GM23248 (cell line): ENCODE results near the gene KIF3A. TPM values are rescaled to one million over a fixed set of nuclear protein-coding genes. Genes with fewer than 3 reads are reported as not detected.

Source experiments
- DNase-seq: peaks from one replicate; pipeline ENCODE4 v3.0.0-alpha.2; 2015
- H2AFZ ChIP-seq: fragments of 200-600 bp; sonication (generic); 2 replicates; pipeline ENCODE4 v1.6.1; 2016; ENCODE audit warnings: antibody characterized with exemption
- H3F3A ChIP-seq: fragments of 200-600 bp; sonication (generic); 2 replicates; pipeline ENCODE4 v1.6.1; 2016; ENCODE audit warnings: mild to moderate bottlenecking, antibody characterized with exemption, mixed run types; ENCODE audit not compliant: insufficient read depth
- H3K27ac ChIP-seq: fragments of 200-600 bp; sonication (generic); 2 replicates; pipeline ENCODE4 v1.5.1; 2016; ENCODE audit warnings: mild to moderate bottlenecking
- H3K27me3 ChIP-seq: fragments of 200-600 bp; sonication (generic); replicated peaks from 2 replicates; pipeline ENCODE4 v1.6.1; 2016; ENCODE audit warnings: mild to moderate bottlenecking; ENCODE audit not compliant: insufficient read depth
- H3K36me3 ChIP-seq: fragments of 200-600 bp; sonication (generic); 2 replicates; pipeline ENCODE4 v1.6.1; 2016; ENCODE audit warnings: low read depth, mild to moderate bottlenecking
- H3K4me1 ChIP-seq: fragments of 200-600 bp; sonication (generic); 2 replicates; pipeline ENCODE4 v1.6.1; 2016; ENCODE audit warnings: mild to moderate bottlenecking; ENCODE audit not compliant: insufficient read depth
- H3K4me2 ChIP-seq: fragments of 200-600 bp; sonication (generic); one replicate; pipeline ENCODE4 v1.6.1; 2016; ENCODE audit warnings: mild to moderate bottlenecking; ENCODE audit not compliant: unreplicated experiment
- H3K4me3 ChIP-seq: fragments of 200-600 bp; sonication (generic); 2 replicates; pipeline ENCODE4 v1.5.1; 2016; ENCODE audit warnings: mild to moderate bottlenecking
- H3K79me2 ChIP-seq: fragments of 200-600 bp; sonication (generic); 2 replicates; pipeline ENCODE4 v1.6.1; 2016; ENCODE audit warnings: mild to moderate bottlenecking; ENCODE audit not compliant: insufficient read depth
- H3K9ac ChIP-seq: fragments of 200-600 bp; sonication (generic); 2 replicates; pipeline ENCODE4 v1.6.1; 2016; ENCODE audit warnings: mild to moderate bottlenecking
- H3K9me2 ChIP-seq: fragments of 200-600 bp; sonication (generic); 2 replicates; pipeline ENCODE4 v1.6.1; 2016; ENCODE audit warnings: mixed run types, mild to moderate bottlenecking, moderate library complexity; ENCODE audit not compliant: insufficient read depth
- H3K9me3 ChIP-seq: fragments of 200-600 bp; sonication (generic); one replicate; pipeline ENCODE4 v1.6.1; 2017; ENCODE audit warnings: low read depth
- H4K20me1 ChIP-seq: fragments of 200-600 bp; sonication (generic); 2 replicates; pipeline ENCODE4 v1.6.0; 2016; ENCODE audit not compliant: insufficient read depth
- EZH2 ChIP-seq: fragments of 200-600 bp; sonication (generic); IDR thresholded peaks from 2 replicates; pipeline ENCODE4 v1.6.1; 2018; ENCODE audit warnings: antibody characterized with exemption, mild to moderate bottlenecking; ENCODE audit not compliant: insufficient read depth, poor library complexity, severe bottlenecking
- EZH2phosphoT487 ChIP-seq: fragments of 200-600 bp; sonication (generic); IDR thresholded peaks from 2 replicates; pipeline ENCODE4 v1.6.1; 2018; ENCODE audit warnings: antibody characterized with exemption, moderate library complexity, mild to moderate bottlenecking, low read depth; ENCODE audit not compliant: insufficient read depth
- WGBS, 2 experiments: methylation state at CpG; one replicate each; pipeline ENCODE4 v1.1.6; 2015 to 2017; ENCODE audit warnings: low lambda C conversion rate in 2 of 2, low coverage in 1 of 2; ENCODE audit errors: missing lambda C conversion rate in 2 of 2; 5-methylcytosine and 5-hydroxymethylcytosine counted together
- in situ Hi-C: fragments of 300-500 bp; cut with MboI; formaldehyde crosslinking; loops from 2 replicates; pipeline ENCODE4 v1.15.0; 2020
- polyA plus RNA-seq: library from polyadenylated mRNA; unstranded; fragments of >200 nt; fragmentation: Nextera tagmentation; extraction: Ambion mirVana; gene quantifications from 2 replicates; pipeline ENCODE4 v1.2.1, GENCODE V29; 2016
- total RNA-seq: library from RNA; depleted of rRNA; stranded (reverse); fragments of >200 nt; shearing (Covaris generic); gene quantifications from 2 replicates; pipeline ENCODE4 v1.2.3, GENCODE V29; 2014

Gene KIF3A
- total and polyA plus RNA-seq, 2 experiments from 2014 or later: 6.8 to 18.8 TPM

- Histone ChIP-seq H3K4me1 (peaks cover 31% of the 10 kb centered on the region), H3K9ac (no peak overlapping the region), H3K9me2 (no peaks in the 10 kb centered on the region), H3K4me3 (no peak overlapping the region), H3F3A (peaks cover 37% of the 10 kb centered on the region), H3K4me2 (no peak overlapping the region), H2AFZ (no peak overlapping the region; the same call in 1 of the 2 replicates), H3K79me2 (no peaks in the 10 kb centered on the region), H3K36me3 (no peaks in the 10 kb centered on the region), H3K9me3 (no peaks in the 10 kb centered on the region), H3K27me3 (no peaks in the 10 kb centered on the region), H4K20me1 (no peaks in the 10 kb centered on the region), H3K27ac (no peak overlapping the region)
- TF ChIP-seq EZH2 (no peak), EZH2phosphoT487 (no peak)
- 83 to 85% methylated on average over 1 of the region's 1 CpG for WGBS, 2 experiments
- DNase-seq: no peak
- in situ Hi-C loops: no loop called here
These were observed 63.9 kb downstream of the KIF3A start for GRCh38 chr5:132673488-132673887.

- whole genome bisulfite sequencing, 2 experiments: 95 to 97% methylated on average over 3 of the region's 3 CpGs
- in situ Hi-C loops: no loop called here
- H3F3A ChIP-seq: peaks cover 27% of the 10 kb centered on the region
- no peaks in the 10 kb centered on the region for H3K27me3 ChIP-seq
- no peak overlapping the region for H3K4me2 ChIP-seq
- no peak for DNase-seq
- peaks cover 12% of the 10 kb centered on the region for H3K4me1 ChIP-seq
- H3K9me3 ChIP-seq: no peaks in the 10 kb centered on the region
- H4K20me1 ChIP-seq: no peaks in the 10 kb centered on the region
- no peak overlapping the region for H2AFZ ChIP-seq
- H3K9me2 ChIP-seq: no peaks in the 10 kb centered on the region
- no peaks in the 10 kb centered on the region for H3K79me2 ChIP-seq
- no peak overlapping the region for H3K9ac ChIP-seq
- H3K4me3 ChIP-seq: no peak overlapping the region
- H3K27ac ChIP-seq: no peak overlapping the region
- no peaks in the 10 kb centered on the region for H3K36me3 ChIP-seq
- no peak for TF ChIP-seq EZH2
- no peak for TF ChIP-seq EZH2phosphoT487
These were observed 66.3 kb downstream of the KIF3A start for GRCh38 chr5:132671000-132671399.

- in situ Hi-C loops: no loop called here
- Histone ChIP-seq H3K27me3 (no peaks in the 10 kb centered on the region), H3K79me2 (no peaks in the 10 kb centered on the region), H3K4me3 (no peak overlapping the region), H3K4me1 (peaks cover 9% of the 10 kb centered on the region), H3F3A (peaks cover 20% of the 10 kb centered on the region), H2AFZ (no peak overlapping the region), H3K9ac (no peak overlapping the region), H3K27ac (no peak overlapping the region), H3K9me3 (no peaks in the 10 kb centered on the region), H4K20me1 (no peaks in the 10 kb centered on the region), H3K9me2 (no peaks in the 10 kb centered on the region), H3K36me3 (no peaks in the 10 kb centered on the region), H3K4me2 (no peak overlapping the region)
- 86 to 88% methylated on average over 16 of the region's 16 CpGs for WGBS, 2 experiments
- TF ChIP-seq EZH2 (no peak), EZH2phosphoT487 (no peak)
- no peak for DNase-seq
These were observed 67.1 kb downstream of the KIF3A start for GRCh38 chr5:132669966-132670882.

GRCh38 chr5:132669455-132669820 is 67.9 kb downstream of the KIF3A start:
- Histone ChIP-seq H3K9me3 (no peaks in the 10 kb centered on the region), H3K27ac (no peak overlapping the region), H4K20me1 (no peaks in the 10 kb centered on the region), H3K36me3 (no peaks in the 10 kb centered on the region), H3K79me2 (no peaks in the 10 kb centered on the region), H3K27me3 (no peaks in the 10 kb centered on the region), H2AFZ (no peak overlapping the region), H3F3A (peaks cover 12% of the 10 kb centered on the region), H3K4me1 (peaks cover 7% of the 10 kb centered on the region), H3K4me3 (no peak overlapping the region), H3K9ac (no peak overlapping the region), H3K4me2 (no peak overlapping the region), H3K9me2 (no peaks in the 10 kb centered on the region)
- DNase-seq: no peak
- TF ChIP-seq EZH2phosphoT487 (no peak), EZH2 (no peak)
- in situ Hi-C loops: no loop called here
- 81 to 85% methylated on average over 7 of the region's 7 CpGs for WGBS, 2 experiments
